BLaER1 (cell line): ENCODE results near the gene BRI3.
A peak's percentile ranks its signal among the peaks of the same experiment; 100 is the strongest.

ENCODE experiments used
- H3K27ac ChIP-seq: shearing (Covaris generic); formaldehyde crosslinking; 2 replicates; pipeline ENCODE4 v1.8.1; 2022
- H3K27me3 ChIP-seq: shearing (Covaris generic); formaldehyde crosslinking; 2 replicates; pipeline ENCODE4 v1.8.1; 2022
- H3K36me3 ChIP-seq: shearing (Covaris generic); formaldehyde crosslinking; 2 replicates; pipeline ENCODE4 v1.8.1; 2022
- H3K4me1 ChIP-seq: shearing (Covaris generic); formaldehyde crosslinking; 2 replicates; pipeline ENCODE4 v1.8.1; 2022
- H3K4me2 ChIP-seq: shearing (Covaris generic); formaldehyde crosslinking; 2 replicates; pipeline ENCODE4 v1.8.1; 2022
- H3K4me3 ChIP-seq: shearing (Covaris generic); formaldehyde crosslinking; 2 replicates; pipeline ENCODE4 v1.8.1; 2022
- H3K9ac ChIP-seq: shearing (Covaris generic); formaldehyde crosslinking; 2 replicates; pipeline ENCODE4 v1.8.1; 2022
- H3K9me3 ChIP-seq: shearing (Covaris generic); formaldehyde crosslinking; 2 replicates; pipeline ENCODE4 v1.8.1; 2022
- H4K20me1 ChIP-seq: shearing (Covaris generic); formaldehyde crosslinking; 2 replicates; pipeline ENCODE4 v1.8.1; 2022
- Cebpa-rat ChIP-seq: shearing (Covaris generic); IDR thresholded peaks from 2 replicates; pipeline ENCODE4 v1.8.1; 2022

BRI3 gene

GRCh38 chr7:98285157-98286092, 3.9 kb downstream of the BRI3 start:
- no peaks in the 10 kb centered on the region for H3K9me3 ChIP-seq
- TF ChIP-seq Cebpa-rat = no peak
- no peaks in the 10 kb centered on the region for H3K27me3 ChIP-seq
- peaks cover 52% of the 10 kb centered on the region for H3K36me3 ChIP-seq
- peaks cover 84% of the 10 kb centered on the region for H3K4me1 ChIP-seq
- peak overlapping the region; percentile 89 for H3K9ac ChIP-seq
- peak overlapping the region; percentile 63 for H3K27ac ChIP-seq
- no peak overlapping the region for H3K4me3 ChIP-seq
- H3K4me2 ChIP-seq = peak overlapping the region; percentile 99
- peaks cover 84% of the 10 kb centered on the region for H4K20me1 ChIP-seq

- peak overlapping the region; percentile 99 for H3K4me2 ChIP-seq
- H3K4me3 ChIP-seq = no peak overlapping the region
- H3K9me3 ChIP-seq = no peaks in the 10 kb centered on the region
- H3K36me3 ChIP-seq = peaks cover 58% of the 10 kb centered on the region
- peaks cover 91% of the 10 kb centered on the region for H4K20me1 ChIP-seq
- H3K4me1 ChIP-seq = peaks cover 79% of the 10 kb centered on the region
- H3K9ac ChIP-seq = 0 out of 2 replicates have a peak overlapping the region, but pooled peaks have one; percentile 15
- no peaks in the 10 kb centered on the region for H3K27me3 ChIP-seq
- peak overlapping the region; percentile 63; the same call in 1 of the 2 replicates for H3K27ac ChIP-seq
- no peak for TF ChIP-seq Cebpa-rat
Observed at GRCh38 chr7:98286093-98286539, 4.6 kb downstream of the BRI3 start.

- Histone ChIP-seq H3K4me3 (no peak overlapping the region), H3K27ac (0 out of 2 replicates have a peak overlapping the region, but pooled peaks have one; percentile 13), H3K4me2 (peak overlapping the region; percentile 99), H3K4me1 (peaks cover 79% of the 10 kb centered on the region), H3K27me3 (no peaks in the 10 kb centered on the region), H3K36me3 (peaks cover 66% of the 10 kb centered on the region), H3K9ac (0 out of 2 replicates have a peak overlapping the region, but pooled peaks have one; percentile 46), H3K9me3 (no peaks in the 10 kb centered on the region), H4K20me1 (peaks cover 99% of the 10 kb centered on the region)
- TF ChIP-seq Cebpa-rat = no peak
Observed at GRCh38 chr7:98286701-98287485, 5.4 kb downstream of the BRI3 start.

- Histone ChIP-seq H3K9ac (peak overlapping the region; percentile 46; the same call in 1 of the 2 replicates), H3K36me3 (peaks cover 72% of the 10 kb centered on the region), H3K4me2 (peak overlapping the region; percentile 65), H3K9me3 (no peaks in the 10 kb centered on the region), H3K27ac (peak overlapping the region; percentile 23; the same call in 1 of the 2 replicates), H3K4me1 (peaks cover 75% of the 10 kb centered on the region), H3K4me3 (no peak overlapping the region), H3K27me3 (no peaks in the 10 kb centered on the region), H4K20me1 (peaks cover 100% of the 10 kb centered on the region)
- no peak for TF ChIP-seq Cebpa-rat
Observed at GRCh38 chr7:98287486-98287959, 6.0 kb downstream of the BRI3 start.

GRCh38 chr7:98288064-98288823, 6.8 kb downstream of the BRI3 start:
- H3K4me3 ChIP-seq = no peak overlapping the region
- no peaks in the 10 kb centered on the region for H3K9me3 ChIP-seq
- peak overlapping the region; percentile 23 for H3K27ac ChIP-seq
- H3K9ac ChIP-seq = peak overlapping the region; percentile 46; the same call in 1 of the 2 replicates
- peaks cover 80% of the 10 kb centered on the region for H3K36me3 ChIP-seq
- H4K20me1 ChIP-seq = peaks cover 100% of the 10 kb centered on the region
- H3K4me1 ChIP-seq = peaks cover 70% of the 10 kb centered on the region
- no peaks in the 10 kb centered on the region for H3K27me3 ChIP-seq
- TF ChIP-seq Cebpa-rat = no peak
- H3K4me2 ChIP-seq = peak overlapping the region; percentile 65

GRCh38 chr7:98289333-98289875, 7.9 kb downstream of the BRI3 start:
- Histone ChIP-seq H3K4me1 (peaks cover 70% of the 10 kb centered on the region), H3K4me2 (peak overlapping the region; percentile 65), H3K36me3 (peaks cover 79% of the 10 kb centered on the region), H3K27me3 (no peaks in the 10 kb centered on the region), H3K4me3 (no peak overlapping the region), H3K27ac (peak overlapping the region; percentile 64), H4K20me1 (peaks cover 99% of the 10 kb centered on the region), H3K9me3 (no peaks in the 10 kb centered on the region), H3K9ac (peak overlapping the region; percentile 50)
- TF ChIP-seq Cebpa-rat = no peak

- Histone ChIP-seq H4K20me1 (peaks cover 86% of the 10 kb centered on the region), H3K4me2 (no peak overlapping the region), H3K9ac (no peak overlapping the region), H3K27me3 (no peaks in the 10 kb centered on the region), H3K4me1 (peaks cover 69% of the 10 kb centered on the region), H3K36me3 (peaks cover 61% of the 10 kb centered on the region), H3K27ac (no peak overlapping the region), H3K9me3 (no peaks in the 10 kb centered on the region), H3K4me3 (no peak overlapping the region)
- TF ChIP-seq Cebpa-rat = no peak
Observed at GRCh38 chr7:98291717-98292116, 10.2 kb downstream of the BRI3 start.

- no peak for TF ChIP-seq Cebpa-rat
- H3K27ac ChIP-seq = no peak overlapping the region
- no peaks in the 10 kb centered on the region for H3K27me3 ChIP-seq
- H3K9ac ChIP-seq = no peak overlapping the region
- peaks cover 68% of the 10 kb centered on the region for H3K4me1 ChIP-seq
- no peak overlapping the region for H3K4me3 ChIP-seq
- H3K4me2 ChIP-seq = peak overlapping the region; percentile 83
- H3K9me3 ChIP-seq = no peaks in the 10 kb centered on the region
- H3K36me3 ChIP-seq = peaks cover 54% of the 10 kb centered on the region
- H4K20me1 ChIP-seq = peaks cover 78% of the 10 kb centered on the region
Observed at GRCh38 chr7:98293265-98293664, 11.8 kb downstream of the BRI3 start.
